NCI-H2029 (cell line): ENCODE data around the gene AKR1C8.
"Not testable (repeated sequence)": the region's sequence is repeated elsewhere in the genome, so short reads cannot be mapped to it uniquely, and the experiment has no call there.

Experiments
- DNase-seq: peaks from one replicate; lab custom pipeline; 2025; lab: John Stamatoyannopoulos, UW

The AKR1C8 gene

GRCh38 chr10:5184987-5185775, at the start of gene AKR1C8:
TSS of gene AKR1C8 (minus strand) at chr10:5185150. CDS start at chr10:5185104, 46 bp downstream.
- no peak for DNase-seq

- DNase-seq = no peak
These were observed 49.3 kb upstream of the AKR1C8 start for GRCh38 chr10:5234106-5234860.

GRCh38 chr10:5233324-5233723, 48.4 kb upstream of the AKR1C8 start:
- DNase-seq = no peak

GRCh38 chr10:5229019-5229418, 44.1 kb upstream of the AKR1C8 start:
- no peak for DNase-seq

GRCh38 chr10:5222942-5223341, 38.0 kb upstream of the AKR1C8 start:
- not testable (repeated sequence) for DNase-seq

GRCh38 chr10:5219262-5219661, 34.3 kb upstream of the AKR1C8 start:
- DNase-seq = no peak

- DNase-seq = no peak
These were observed 31.9 kb upstream of the AKR1C8 start for GRCh38 chr10:5216801-5217200.

GRCh38 chr10:5211696-5212536, 27.0 kb upstream of the AKR1C8 start:
- no peak for DNase-seq

- not testable (repeated sequence) for DNase-seq
These were observed 25.3 kb upstream of the AKR1C8 start for GRCh38 chr10:5210261-5210660.

GRCh38 chr10:5209776-5210175, 24.8 kb upstream of the AKR1C8 start:
- not testable (repeated sequence) for DNase-seq

GRCh38 chr10:5206799-5207198, 21.8 kb upstream of the AKR1C8 start:
- no peak for DNase-seq

- DNase-seq = no peak
These were observed 14.4 kb upstream of the AKR1C8 start for GRCh38 chr10:5199398-5199797.

- no peak for DNase-seq
These were observed 13.4 kb upstream of the AKR1C8 start for GRCh38 chr10:5198386-5198785.

GRCh38 chr10:5196702-5197113, 11.8 kb upstream of the AKR1C8 start, which contains the start of gene AKR1C4:
TSS of gene AKR1C4 (plus strand) at chr10:5196837. CDS start at chr10:5196868, 31 bp downstream.
- no peak for DNase-seq

GRCh38 chr10:5195727-5196374, 10.9 kb upstream of the AKR1C8 start:
- no peak for DNase-seq

- no peak for DNase-seq
These were observed 9.5 kb upstream of the AKR1C8 start for GRCh38 chr10:5194431-5194830.

- no peak for DNase-seq
These were observed 3.4 kb upstream of the AKR1C8 start for GRCh38 chr10:5188358-5188757.

- no peak for DNase-seq
These were observed 2.9 kb upstream of the AKR1C8 start for GRCh38 chr10:5187867-5188266.

GRCh38 chr10:5183923-5184322, 1.0 kb downstream of the AKR1C8 start:
- DNase-seq = no peak

- DNase-seq = not testable (repeated sequence)
These were observed 4.4 kb downstream of the AKR1C8 start for GRCh38 chr10:5180503-5180902.

- not testable (repeated sequence) for DNase-seq
These were observed 9.4 kb downstream of the AKR1C8 start for GRCh38 chr10:5175581-5175980.
